ENCODE data around the gene CADM1.

Gene CADM1

GRCh38 chr11:115470928-115471327 lies 33.3 kb downstream of the CADM1 start:
- no peak for TF ChIP-seq CTCF (conservative IDR thresholded peaks at IDR 0.05; ENCODE audit: low read depth, low read length)
- Histone ChIP-seq H3K27me3 (ENCODE audit: insufficient read depth, low read depth) (no peaks in the 10 kb centered on the region), H3K4me3 (IDR thresholded peaks at IDR 0.05; ENCODE audit: insufficient read depth, low read depth, low read length) (no peak overlapping the region), H3K4me2 (no peak overlapping the region), H3K4me1 (ENCODE audit: low read depth, poor library complexity, severe bottlenecking) (peaks cover 36% of the 10 kb centered on the region), H3K27ac (no peak overlapping the region), H4K20me1 (ENCODE audit: insufficient read depth) (no peaks in the 10 kb centered on the region), H3K9ac (no peak overlapping the region), H3K79me2 (ENCODE audit: insufficient read depth, low read depth) (peaks cover 15% of the 10 kb centered on the region), H3K36me3 (ENCODE audit: insufficient read depth) (no peaks in the 10 kb centered on the region), H2AFZ (ENCODE audit: low read depth) (no peak overlapping the region)

GRCh38 chr11:115469361-115469760 lies 34.9 kb downstream of the CADM1 start:
- H3K27ac ChIP-seq, result no peak overlapping the region
- no peak for TF ChIP-seq CTCF (conservative IDR thresholded peaks at IDR 0.05; ENCODE audit: low read depth, low read length)

GRCh38 chr11:115466122-115466521 lies 38.1 kb downstream of the CADM1 start:
- no peaks in the 10 kb centered on the region for H3K27me3 ChIP-seq (ENCODE audit: insufficient read depth, low read depth)
- TF ChIP-seq CTCF (conservative IDR thresholded peaks at IDR 0.05; ENCODE audit: low read depth, low read length), result no peak
- H3K4me2 ChIP-seq, result no peak overlapping the region
- H4K20me1 ChIP-seq (ENCODE audit: insufficient read depth), result no peaks in the 10 kb centered on the region
- H3K4me3 ChIP-seq (IDR thresholded peaks at IDR 0.05; ENCODE audit: insufficient read depth, low read depth, low read length), result no peak overlapping the region
- peaks cover 18% of the 10 kb centered on the region for H3K79me2 ChIP-seq (ENCODE audit: insufficient read depth, low read depth)
- peaks cover 27% of the 10 kb centered on the region for H3K4me1 ChIP-seq (ENCODE audit: low read depth, poor library complexity, severe bottlenecking)
- H3K36me3 ChIP-seq (ENCODE audit: insufficient read depth), result no peaks in the 10 kb centered on the region
- H2AFZ ChIP-seq (ENCODE audit: low read depth), result no peak overlapping the region
- H3K9ac ChIP-seq, result no peak overlapping the region
- H3K27ac ChIP-seq, result no peak overlapping the region

More at GRCh38 chr11:115469361-115469760, 34.9 kb downstream of the CADM1 start:
- Histone ChIP-seq H3K4me2 (no peak overlapping the region; the same call in 1 of the 2 replicates), H3K36me3 (ENCODE audit: insufficient read depth) (no peaks in the 10 kb centered on the region), H4K20me1 (ENCODE audit: insufficient read depth) (no peaks in the 10 kb centered on the region), H3K27me3 (ENCODE audit: insufficient read depth, low read depth) (no peaks in the 10 kb centered on the region), H3K4me1 (ENCODE audit: low read depth, poor library complexity, severe bottlenecking) (peaks cover 36% of the 10 kb centered on the region), H3K4me3 (IDR thresholded peaks at IDR 0.05; ENCODE audit: insufficient read depth, low read depth, low read length) (no peak overlapping the region), H2AFZ (ENCODE audit: low read depth) (no peak overlapping the region), H3K9ac (no peak overlapping the region), H3K79me2 (ENCODE audit: insufficient read depth, low read depth) (peaks cover 22% of the 10 kb centered on the region)

- TF ChIP-seq CTCF (conservative IDR thresholded peaks at IDR 0.05; ENCODE audit: low read depth, low read length), result no peak
- H3K27me3 ChIP-seq (ENCODE audit: insufficient read depth, low read depth), result no peaks in the 10 kb centered on the region
- H2AFZ ChIP-seq (ENCODE audit: low read depth), result no peak overlapping the region
- H3K4me1 ChIP-seq (ENCODE audit: low read depth, poor library complexity, severe bottlenecking), result peaks cover 9% of the 10 kb centered on the region
- H3K9ac ChIP-seq, result no peak overlapping the region
- H3K27ac ChIP-seq, result no peak overlapping the region
- H4K20me1 ChIP-seq (ENCODE audit: insufficient read depth), result no peaks in the 10 kb centered on the region
- H3K4me3 ChIP-seq (IDR thresholded peaks at IDR 0.05; ENCODE audit: insufficient read depth, low read depth, low read length), result no peak overlapping the region
- peaks cover 17% of the 10 kb centered on the region; the same call in 1 of the 2 replicates for H3K79me2 ChIP-seq (ENCODE audit: insufficient read depth, low read depth)
- H3K36me3 ChIP-seq (ENCODE audit: insufficient read depth), result no peaks in the 10 kb centered on the region
- H3K4me2 ChIP-seq, result no peak overlapping the region
Observed at GRCh38 chr11:115464269-115464668, 39.9 kb downstream of the CADM1 start.
